ENCODE measurements around the gene SAE1. TPM values are rescaled to one million over a fixed set of nuclear protein-coding genes. Genes with fewer than 3 reads are reported as not detected.

Gene SAE1
- polyA plus RNA-seq, 2 of the 4 experiments (the other 2 are of a cell fraction) = 206 to 249 TPM

- TF ChIP-seq MYC (IDR thresholded peaks at IDR 0.05; ENCODE audit: borderline replicate concordance, low read length) = no peak
- peak; percentile 5 for TF ChIP-seq POLR2A (IDR thresholded peaks at IDR 0.05; ENCODE audit: low read length)
- peak; percentile 73; the same call in 1 of the 2 replicates for TF ChIP-seq RNF2 (IDR thresholded peaks at IDR 0.05; ENCODE audit: borderline replicate concordance, low read depth)
- TF ChIP-seq KDM5A (IDR thresholded peaks at IDR 0.05) = no peak
- TF ChIP-seq HOXB13 (CRISPR knock-in tag; IDR thresholded peaks at IDR 0.05; ENCODE audit: low read depth) = peak; percentile 68; the same call in 1 of the 2 replicates
- 0 out of 5 replicates have a peak, but pooled peaks of 1 of the 2 experiments have one; percentile 6 for TF ChIP-seq EP300 (IDR thresholded peaks at IDR 0.05)
- peak; percentile 85; the same call in 1 of the 2 replicates for TF ChIP-seq FOSB (CRISPR knock-in tag; IDR thresholded peaks at IDR 0.05)
- no peak for TF ChIP-seq HDAC2 (IDR thresholded peaks at IDR 0.05)
- peak; percentile 58; the same call in 1 of the 2 replicates for TF ChIP-seq ESRRA (IDR thresholded peaks at IDR 0.05; ENCODE audit: borderline replicate concordance, low read length)
- no peak for TF ChIP-seq FOSL2 (IDR thresholded peaks at IDR 0.05)
- no peak for TF ChIP-seq FOSL2 (CRISPR knock-in tag; IDR thresholded peaks at IDR 0.05)
- no peak for TF ChIP-seq GATA3 (IDR thresholded peaks at IDR 0.05; ENCODE audit: borderline replicate concordance)
- TF ChIP-seq HEYL (CRISPR knock-in tag; IDR thresholded peaks at IDR 0.05) = peak; percentile 80
- peak; percentile 73 for TF ChIP-seq HOXB5 (CRISPR knock-in tag; IDR thresholded peaks at IDR 0.05)
- no peak for TF ChIP-seq EHMT2 (IDR thresholded peaks at IDR 0.05; ENCODE audit: low read depth)
- TF ChIP-seq MAFK (IDR thresholded peaks at IDR 0.05; ENCODE audit: partially characterized antibody) = no peak
- peak; percentile 61 for TF ChIP-seq PHF8 (IDR thresholded peaks at IDR 0.05; ENCODE audit: borderline replicate concordance, low read depth)
- no peak for TF ChIP-seq KDM1A (IDR thresholded peaks at IDR 0.05; ENCODE audit: low read depth)
- TF ChIP-seq NR3C1 (IDR thresholded peaks at IDR 0.05) = no peak
- no peak for TF ChIP-seq REST (IDR thresholded peaks at IDR 0.05)
- peak; percentile 5 for TF ChIP-seq MAX (IDR thresholded peaks at IDR 0.05)
- TF ChIP-seq CBX2 (IDR thresholded peaks at IDR 0.05; ENCODE audit: borderline replicate concordance, low read depth) = no peak
- no peak for TF ChIP-seq RFX5 (IDR thresholded peaks at IDR 0.05)
- no peak for TF ChIP-seq SREBF2 (IDR thresholded peaks at IDR 0.05)
- no peak for TF ChIP-seq HES2 (IDR thresholded peaks at IDR 0.05)
- TF ChIP-seq POLR2AphosphoS2 (conservative IDR thresholded peaks at IDR 0.05; ENCODE audit: low read length) = peak; percentile 10
- TF ChIP-seq TFCP2L1 (CRISPR knock-in tag; IDR thresholded peaks at IDR 0.05) = peak; percentile 94
- TF ChIP-seq TP53 (CRISPR knock-in tag; IDR thresholded peaks at IDR 0.05) = peak; percentile 80
- TF ChIP-seq SMC3 (IDR thresholded peaks at IDR 0.05) = no peak
- no peak; a peak in 1 of 5 replicates for TF ChIP-seq RAD21 (conservative IDR thresholded peaks at IDR 0.05 in 1 of 2, IDR thresholded peaks at IDR 0.05 in 1 of 2)
- no peak for TF ChIP-seq CHD2 (IDR thresholded peaks at IDR 0.05; ENCODE audit: low read length, partially characterized antibody)
- TF ChIP-seq ZSCAN20 (CRISPR knock-in tag; IDR thresholded peaks at IDR 0.05) = peak; percentile 47; the same call in 1 of the 2 replicates
- peak; percentile 48 for TF ChIP-seq USF2 (IDR thresholded peaks at IDR 0.05)
- TF ChIP-seq RARB (CRISPR knock-in tag; IDR thresholded peaks at IDR 0.05) = peak; percentile 86
These were observed 96.1 kb downstream of the SAE1 start (continued) for GRCh38 chr19:47226426-47227351.
